ENCODE results near the gene SYT1.

Gene SYT1

GRCh38 chr12:79322905-79323304 is 458.3 kb downstream of the SYT1 start:
- TF ChIP-seq FOXP2 (optimal IDR thresholded peaks at IDR 0.05; ENCODE audit: borderline replicate concordance, extremely low read depth, extremely low read length, insufficient read depth) (no peak), POLR2AphosphoS5 (IDR thresholded peaks at IDR 0.05; ENCODE audit: low read depth, low read length) (no peak), TAF1 (IDR thresholded peaks at IDR 0.05; ENCODE audit: borderline replicate concordance, insufficient read depth, low read length) (no peak), REST (IDR thresholded peaks at IDR 0.05; ENCODE audit: insufficient read depth in 1 of 2, low read depth in 2 of 2, low read length in 2 of 2) (no peak), SIN3A (IDR thresholded peaks at IDR 0.05; ENCODE audit: borderline replicate concordance, insufficient read depth, low read length) (no peak)

GRCh38 chr12:79324571-79324970 is 460.0 kb downstream of the SYT1 start:
- TF ChIP-seq FOXP2 (optimal IDR thresholded peaks at IDR 0.05; ENCODE audit: borderline replicate concordance, extremely low read depth, extremely low read length, insufficient read depth), result no peak
- no peak for TF ChIP-seq TAF1 (IDR thresholded peaks at IDR 0.05; ENCODE audit: borderline replicate concordance, insufficient read depth, low read length)
- TF ChIP-seq SIN3A (IDR thresholded peaks at IDR 0.05; ENCODE audit: borderline replicate concordance, insufficient read depth, low read length), result no peak
- no peak for TF ChIP-seq REST (IDR thresholded peaks at IDR 0.05; ENCODE audit: insufficient read depth in 1 of 2, low read depth in 2 of 2, low read length in 2 of 2)
- TF ChIP-seq POLR2AphosphoS5 (IDR thresholded peaks at IDR 0.05; ENCODE audit: low read depth, low read length), result no peak

GRCh38 chr12:79326222-79326621 is 461.6 kb downstream of the SYT1 start:
- no peak for TF ChIP-seq POLR2AphosphoS5 (IDR thresholded peaks at IDR 0.05; ENCODE audit: low read depth, low read length)

- TF ChIP-seq TAF1 (IDR thresholded peaks at IDR 0.05; ENCODE audit: borderline replicate concordance, insufficient read depth, low read length), result no peak
- TF ChIP-seq POLR2AphosphoS5 (IDR thresholded peaks at IDR 0.05; ENCODE audit: low read depth, low read length), result no peak
- TF ChIP-seq SIN3A (IDR thresholded peaks at IDR 0.05; ENCODE audit: borderline replicate concordance, insufficient read depth, low read length), result no peak
- no peak for TF ChIP-seq FOXP2 (optimal IDR thresholded peaks at IDR 0.05; ENCODE audit: borderline replicate concordance, extremely low read depth, extremely low read length, insufficient read depth)
- no peak for TF ChIP-seq REST (IDR thresholded peaks at IDR 0.05; ENCODE audit: insufficient read depth in 1 of 2, low read depth in 2 of 2, low read length in 2 of 2)
Observed at GRCh38 chr12:79326663-79327062, 462.1 kb downstream of the SYT1 start.

GRCh38 chr12:79327465-79327864 is 462.9 kb downstream of the SYT1 start:
- TF ChIP-seq REST (IDR thresholded peaks at IDR 0.05; ENCODE audit: insufficient read depth in 1 of 2, low read depth in 2 of 2, low read length in 2 of 2) (no peak), SIN3A (IDR thresholded peaks at IDR 0.05; ENCODE audit: borderline replicate concordance, insufficient read depth, low read length) (no peak), POLR2AphosphoS5 (IDR thresholded peaks at IDR 0.05; ENCODE audit: low read depth, low read length) (no peak), TAF1 (IDR thresholded peaks at IDR 0.05; ENCODE audit: borderline replicate concordance, insufficient read depth, low read length) (no peak), FOXP2 (optimal IDR thresholded peaks at IDR 0.05; ENCODE audit: borderline replicate concordance, extremely low read depth, extremely low read length, insufficient read depth) (no peak)
